Neuronal stem cell (in vitro differentiated cells): Measurements from ENCODE around the gene MAST3.
A peak's percentile ranks its signal among the peaks of the same experiment; 100 is the strongest.

ENCODE experiments used
- DNase-seq: peaks from one replicate; pipeline ENCODE4 v3.0.0-alpha.2; 2013; ENCODE audit warnings: low spot score
- H2AFZ ChIP-seq: one replicate; pipeline ENCODE4 v1.6.1; 2013; ENCODE audit warnings: mild to moderate bottlenecking, low read length, inconsistent platforms
- H2AK5ac ChIP-seq: 2 replicates; pipeline ENCODE4 v1.6.1; 2013; ENCODE audit warnings: low read depth, mild to moderate bottlenecking, inconsistent platforms, low read length, moderate library complexity, mixed read lengths
- H2BK120ac ChIP-seq: 2 replicates; pipeline ENCODE4 v1.6.1; 2013; ENCODE audit warnings: low read depth, mild to moderate bottlenecking, inconsistent platforms, low read length, moderate library complexity, mixed read lengths
- H2BK12ac ChIP-seq: one replicate; pipeline ENCODE4 v1.6.1; 2013; ENCODE audit warnings: low read length, inconsistent platforms
- H2BK15ac ChIP-seq: 2 replicates; pipeline ENCODE4 v1.6.1; 2013; ENCODE audit warnings: mild to moderate bottlenecking, low read length, inconsistent platforms, mixed read lengths
- H2BK5ac ChIP-seq: one replicate; pipeline ENCODE4 v1.6.1; 2013; ENCODE audit warnings: inconsistent platforms, mild to moderate bottlenecking, low read length, moderate library complexity
- H3K14ac ChIP-seq: one replicate; pipeline ENCODE4 v1.6.1; 2013; ENCODE audit warnings: low read length, inconsistent platforms
- H3K18ac ChIP-seq: 2 replicates; pipeline ENCODE4 v1.6.1; 2013; ENCODE audit warnings: low read length, inconsistent platforms
- H3K23ac ChIP-seq: 2 replicates; pipeline ENCODE4 v1.6.1; 2013; ENCODE audit warnings: low read depth, mild to moderate bottlenecking, mixed read lengths, low read length, inconsistent platforms; ENCODE audit not compliant: poor library complexity
- H3K27ac ChIP-seq: replicated peaks from 3 replicates; pipeline ENCODE4 v1.5.1; 2013; ENCODE audit warnings: low read length, inconsistent platforms
- H3K27me3 ChIP-seq, 3 experiments: 2 replicates each; pipeline ENCODE4 v1.6.1; 2013; ENCODE audit warnings: low read length in 3 of 3, mild to moderate bottlenecking in 2 of 3, inconsistent platforms in 1 of 3, low read depth in 1 of 3, mixed read lengths in 1 of 3, moderate library complexity in 1 of 3; ENCODE audit not compliant: control insufficient read depth in 3 of 3, insufficient read depth in 3 of 3
- H3K36me3 ChIP-seq, 2 donors: replicated peaks in 1 of 2; 2 replicates each; pipeline ENCODE4 v1.6.1; 2013; ENCODE audit warnings: low read length in 2 of 2; ENCODE audit not compliant: control insufficient read depth in 2 of 2, insufficient read depth in 2 of 2
- H3K4ac ChIP-seq: 2 replicates; pipeline ENCODE4 v1.6.1; 2013; ENCODE audit warnings: inconsistent platforms, mild to moderate bottlenecking, low read length, moderate library complexity
- H3K4me1 ChIP-seq, 2 donors: 1 replicate in 1 of 2; 2 replicates in 1 of 2; pipeline ENCODE4 v1.6.1; 2013; ENCODE audit warnings: low read length in 2 of 2, low read depth in 1 of 2; ENCODE audit not compliant: control insufficient read depth in 2 of 2, insufficient read depth in 1 of 2
- H3K4me2 ChIP-seq: one replicate; pipeline ENCODE4 v1.6.1; 2013; ENCODE audit warnings: mild to moderate bottlenecking, low read length, inconsistent platforms; ENCODE audit not compliant: insufficient read depth, poor library complexity, severe bottlenecking
- H3K4me3 ChIP-seq, 2 donors: 2 replicates each; pipeline ENCODE4 v1.5.1; 2013; ENCODE audit warnings: low read length in 2 of 2, mild to moderate bottlenecking in 2 of 2, inconsistent platforms in 1 of 2, moderate library complexity in 1 of 2
- H3K79me1 ChIP-seq: one replicate; pipeline ENCODE4 v1.6.1; 2013; ENCODE audit warnings: low read depth, mild to moderate bottlenecking, inconsistent platforms, low read length, moderate library complexity
- H3K9ac ChIP-seq: one replicate; pipeline ENCODE4 v1.6.1; 2013; ENCODE audit warnings: mild to moderate bottlenecking, low read depth, low read length, inconsistent platforms; ENCODE audit not compliant: poor library complexity
- H3K9me3 ChIP-seq, 2 donors: replicated peaks in 1 of 2; 2 replicates each; pipeline versions ENCODE3 to v1.6.1; 2013; ENCODE audit warnings: low read length in 2 of 2, mild to moderate bottlenecking in 2 of 2, inconsistent platforms in 1 of 2, low read depth in 1 of 2, mixed read lengths in 1 of 2, moderate library complexity in 1 of 2; ENCODE audit not compliant: control insufficient read depth in 2 of 2, insufficient read depth in 1 of 2
- H4K8ac ChIP-seq: one replicate; pipeline ENCODE4 v1.6.1; 2013; ENCODE audit warnings: low read depth, mild to moderate bottlenecking, inconsistent platforms, low read length, moderate library complexity
- H4K91ac ChIP-seq: one replicate; pipeline ENCODE4 v1.6.1; 2013; ENCODE audit warnings: low read length, low read depth, mild to moderate bottlenecking, inconsistent platforms; ENCODE audit not compliant: poor library complexity
- WGBS, 2 donors: extraction: QIAGEN DNeasy Blood & Tissue Kit; methylation state at CpG; one replicate each; pipeline ENCODE4 v1.1.7; 2013; ENCODE audit warnings: missing lambda C conversion rate in 2 of 2, mixed read lengths in 1 of 2; ENCODE audit not compliant: insufficient read length in 2 of 2, insufficient replicate concordance in 1 of 2; ENCODE audit errors: extremely low coverage in 2 of 2; 5-methylcytosine and 5-hydroxymethylcytosine counted together

Gene MAST3

GRCh38 chr19:18065173-18065495 lies 32.4 kb upstream of the MAST3 start:
- Histone ChIP-seq H3K27me3 (peaks cover 0 to 4% (median 2%) of the 10 kb centered on the region in 3 experiments), H3K36me3 (no peaks in the 10 kb centered on the region), H3K4me3 (no peak overlapping the region), H2BK120ac (no peak overlapping the region), H2BK15ac (no peak overlapping the region), H3K23ac (no peak overlapping the region), H3K27ac (no peak overlapping the region), H2AK5ac (no peak overlapping the region), H3K14ac (no peak overlapping the region), H3K4me2 (no peak overlapping the region), H2AFZ (peak overlapping the region; percentile 8), H3K9me3 (peaks cover 0 to 3% of the 10 kb centered on the region in 2 donors), H4K91ac (no peak overlapping the region), H2BK5ac (no peak overlapping the region), H3K79me1 (no peaks in the 10 kb centered on the region), H3K4me1 (no peaks in the 10 kb centered on the region), H3K4ac (no peak overlapping the region), H2BK12ac (no peak overlapping the region), H4K8ac (no peak overlapping the region), H3K9ac (no peak overlapping the region), H3K18ac (no peak overlapping the region)
- no peak for DNase-seq
- no CpG with 5 or more reads among the region's 1 CpG for WGBS, 2 donors

- no peak overlapping the region for H3K23ac ChIP-seq
- no peaks in the 10 kb centered on the region for H3K36me3 ChIP-seq
- no peak overlapping the region for H3K14ac ChIP-seq
- H2AK5ac ChIP-seq: no peak overlapping the region
- H3K4me3 ChIP-seq: no peak overlapping the region
- no CpG with 5 or more reads among the region's 5 CpGs for WGBS, 2 donors
- H3K4me1 ChIP-seq: no peaks in the 10 kb centered on the region
- no peak overlapping the region for H2BK12ac ChIP-seq
- no peak overlapping the region for H3K18ac ChIP-seq
- no peak overlapping the region for H3K4me2 ChIP-seq
- H4K8ac ChIP-seq: no peak overlapping the region
- no peak overlapping the region for H2AFZ ChIP-seq
- H2BK120ac ChIP-seq: no peak overlapping the region
- H3K27me3 ChIP-seq: peaks cover 0 to 8% (median 0%) of the 10 kb centered on the region in 3 experiments
- no peak overlapping the region for H3K9ac ChIP-seq
- no peak overlapping the region for H2BK5ac ChIP-seq
- H3K4ac ChIP-seq: no peak overlapping the region
- no peak overlapping the region for H3K27ac ChIP-seq
- H4K91ac ChIP-seq: no peak overlapping the region
- no peak overlapping the region for H2BK15ac ChIP-seq
- peaks cover 1% of the 10 kb centered on the region for H3K79me1 ChIP-seq
- peaks cover 0 to 3% of the 10 kb centered on the region in 2 donors for H3K9me3 ChIP-seq
- no peak for DNase-seq
These were observed 29.2 kb upstream of the MAST3 start for GRCh38 chr19:18068395-18068794.

GRCh38 chr19:18069383-18069782 lies 28.2 kb upstream of the MAST3 start:
- Histone ChIP-seq H2BK12ac (peak overlapping the region; percentile 58), H3K79me1 (peaks cover 1% of the 10 kb centered on the region), H3K4me1 (no peaks in the 10 kb centered on the region), H4K91ac (no peak overlapping the region), H3K9ac (no peak overlapping the region), H3K14ac (peak overlapping the region; percentile 38), H3K9me3 (peaks cover 0 to 3% of the 10 kb centered on the region in 2 donors), H4K8ac (peak overlapping the region; percentile 17), H3K4ac (no peak overlapping the region), H2BK15ac (no peak overlapping the region), H3K4me3 (no peak overlapping the region), H2AFZ (no peak overlapping the region), H3K4me2 (no peak overlapping the region), H3K36me3 (no peaks in the 10 kb centered on the region), H3K27me3 (peaks cover 0 to 8% (median 0%) of the 10 kb centered on the region in 3 experiments), H2BK120ac (no peak overlapping the region), H2AK5ac (peak overlapping the region; percentile 19), H2BK5ac (peak overlapping the region; percentile 87), H3K18ac (peak overlapping the region; percentile 48), H3K27ac (no peak overlapping the region), H3K23ac (peak overlapping the region; percentile 3)
- no peak for DNase-seq
- no CpG with 5 or more reads among the region's 15 CpGs for WGBS, 2 donors

- Histone ChIP-seq H3K4me1 (no peaks in the 10 kb centered on the region), H3K9me3 (peaks cover 0 to 3% of the 10 kb centered on the region in 2 donors), H4K91ac (no peak overlapping the region), H3K27ac (no peak overlapping the region), H3K9ac (no peak overlapping the region), H2BK5ac (no peak overlapping the region), H2BK12ac (no peak overlapping the region), H3K4ac (no peak overlapping the region), H2BK120ac (no peak overlapping the region), H3K4me2 (no peak overlapping the region), H3K4me3 (peak overlapping the region in 1 of 2 donors; percentile 54), H2BK15ac (peak overlapping the region; percentile 58), H3K14ac (peak overlapping the region; percentile 71), H4K8ac (no peak overlapping the region), H2AFZ (no peak overlapping the region), H3K36me3 (no peaks in the 10 kb centered on the region), H2AK5ac (peak overlapping the region; percentile 94), H3K27me3 (peaks cover 0 to 8% (median 0%) of the 10 kb centered on the region in 3 experiments), H3K79me1 (peaks cover 1% of the 10 kb centered on the region), H3K18ac (no peak overlapping the region), H3K23ac (no peak overlapping the region)
- no peak for DNase-seq
- WGBS, 2 donors: no CpG with 5 or more reads among the region's 11 CpGs
These were observed 27.4 kb upstream of the MAST3 start for GRCh38 chr19:18070181-18070580.
